Measurements from ENCODE around the gene C6orf141.

The C6orf141 gene

GRCh38 chr6:49540614-49541013 lies 9.9 kb upstream of the C6orf141 start:
- DNase-seq = no peak

DNA sequence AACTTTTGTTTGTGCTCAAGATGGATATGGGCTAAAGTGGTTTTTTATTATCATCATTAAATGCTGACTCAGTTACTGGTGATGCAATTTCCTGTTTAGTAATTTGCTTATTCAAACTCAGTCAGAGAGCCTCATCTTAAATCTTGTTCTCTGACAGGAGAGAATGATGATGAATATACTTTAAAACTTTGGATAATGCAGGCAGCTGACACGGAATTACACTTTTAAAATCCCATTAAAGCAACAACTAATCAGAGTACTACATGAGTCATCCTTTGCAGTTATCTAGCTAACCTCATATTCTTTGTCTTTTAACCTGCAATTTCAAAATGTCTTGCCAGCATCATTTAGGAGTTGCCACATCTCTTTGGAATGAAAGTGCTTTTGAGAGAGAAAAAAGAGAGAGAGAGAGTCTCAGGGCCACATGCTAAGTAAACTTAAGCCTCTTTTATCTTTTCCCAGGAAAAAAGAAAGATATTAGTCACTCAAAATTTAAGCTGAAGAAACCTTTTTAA lies 9.2 kb upstream of the C6orf141 start:
- peak; percentile 86 for DNase-seq

- no peak for DNase-seq
Observed at GRCh38 chr6:49541936-49542335, 8.5 kb upstream of the C6orf141 start.

- DNase-seq = no peak
Observed at GRCh38 chr6:49543087-49543858, 7.2 kb upstream of the C6orf141 start.

DNA sequence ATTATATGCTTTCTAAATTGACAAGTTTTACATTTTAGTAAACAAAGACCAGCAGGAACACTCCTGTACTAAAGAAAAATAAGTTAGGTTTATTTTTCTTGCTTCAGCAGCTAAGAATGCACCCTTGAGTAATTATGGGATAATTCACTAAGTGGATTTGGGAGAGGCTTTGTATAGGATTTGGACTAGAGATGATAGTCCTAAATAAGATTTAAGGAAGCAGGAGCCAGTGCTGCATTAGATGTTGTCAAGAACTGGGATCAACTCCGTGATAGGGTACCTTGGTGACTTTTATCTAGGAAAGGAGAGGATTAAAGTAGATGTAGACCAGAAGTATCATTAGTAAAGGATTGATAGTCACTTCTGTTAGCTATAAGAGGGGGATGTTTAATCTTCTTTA lies 4.1 kb upstream of the C6orf141 start:
- no peak for DNase-seq

DNA sequence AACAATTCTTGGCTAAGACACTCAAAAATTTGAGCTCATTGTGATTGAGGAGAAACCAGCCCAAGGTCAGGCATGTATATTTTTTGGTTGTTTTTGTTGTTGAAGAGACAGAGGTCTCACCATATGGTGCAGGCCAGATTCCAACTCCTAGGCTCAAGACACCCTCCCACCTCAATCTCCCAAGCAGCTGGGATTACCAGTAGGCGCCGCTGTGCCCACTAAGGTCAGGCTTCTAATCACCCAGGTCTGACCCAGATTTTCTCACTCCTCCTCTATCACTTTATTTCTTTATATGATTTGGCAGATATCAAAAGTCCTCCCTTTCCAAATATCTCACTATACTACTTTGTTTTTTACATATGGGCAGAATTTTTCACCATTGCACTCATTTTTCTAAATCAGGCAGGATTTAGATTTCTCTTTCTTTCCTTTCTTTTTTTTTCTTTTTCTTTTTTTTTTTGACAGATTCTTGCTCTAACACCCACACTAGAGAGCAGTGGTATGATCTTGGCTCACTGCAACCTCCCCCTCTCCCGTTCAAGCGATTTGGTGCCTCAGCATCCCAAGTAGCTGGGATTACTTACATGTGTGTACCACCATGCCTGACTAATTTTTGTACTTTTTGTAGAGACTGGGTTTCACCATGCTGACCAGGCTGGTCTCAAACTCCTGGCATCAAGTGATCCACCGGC lies 1.7 kb upstream of the C6orf141 start:
- no peak for DNase-seq

DNA sequence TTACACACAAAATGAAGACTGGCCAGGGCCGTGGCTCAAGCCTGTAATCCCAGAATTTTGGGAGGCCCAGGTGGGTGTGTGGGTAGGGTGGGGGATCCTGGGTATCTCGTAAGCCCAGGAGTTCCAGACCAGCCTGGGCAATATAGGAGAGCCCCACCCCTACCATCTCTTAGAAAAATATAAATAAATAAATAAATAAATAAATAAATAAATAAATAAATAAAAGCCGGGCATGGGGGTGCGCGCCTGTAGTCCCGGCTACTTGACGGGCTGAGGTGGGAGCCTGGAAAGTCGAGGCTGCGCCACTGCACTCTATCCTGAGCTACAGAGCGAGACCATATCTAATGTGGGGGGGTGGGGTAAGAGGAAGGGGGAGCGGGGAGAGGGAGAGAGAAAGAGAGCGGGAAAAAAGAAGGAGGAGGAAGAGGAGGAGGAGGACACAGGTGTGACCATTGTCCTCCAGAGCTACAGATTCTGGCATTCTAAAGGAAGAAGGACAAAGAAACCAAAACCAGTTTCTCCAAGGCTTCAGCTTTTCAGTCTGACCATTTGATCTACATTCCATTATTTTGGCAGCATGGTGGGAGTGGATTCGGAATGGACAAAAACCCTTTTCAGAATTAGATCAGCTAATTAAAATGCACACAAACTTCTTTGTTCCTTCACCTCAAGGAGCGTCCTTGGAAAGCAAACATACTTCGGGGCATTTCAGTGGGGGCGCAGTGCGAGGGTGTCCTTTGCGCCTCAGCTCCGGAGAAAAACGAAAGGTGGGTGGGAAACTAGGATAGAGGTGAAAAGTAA lies 577 bp upstream of the C6orf141 start:
- DNase-seq = no peak

DNA sequence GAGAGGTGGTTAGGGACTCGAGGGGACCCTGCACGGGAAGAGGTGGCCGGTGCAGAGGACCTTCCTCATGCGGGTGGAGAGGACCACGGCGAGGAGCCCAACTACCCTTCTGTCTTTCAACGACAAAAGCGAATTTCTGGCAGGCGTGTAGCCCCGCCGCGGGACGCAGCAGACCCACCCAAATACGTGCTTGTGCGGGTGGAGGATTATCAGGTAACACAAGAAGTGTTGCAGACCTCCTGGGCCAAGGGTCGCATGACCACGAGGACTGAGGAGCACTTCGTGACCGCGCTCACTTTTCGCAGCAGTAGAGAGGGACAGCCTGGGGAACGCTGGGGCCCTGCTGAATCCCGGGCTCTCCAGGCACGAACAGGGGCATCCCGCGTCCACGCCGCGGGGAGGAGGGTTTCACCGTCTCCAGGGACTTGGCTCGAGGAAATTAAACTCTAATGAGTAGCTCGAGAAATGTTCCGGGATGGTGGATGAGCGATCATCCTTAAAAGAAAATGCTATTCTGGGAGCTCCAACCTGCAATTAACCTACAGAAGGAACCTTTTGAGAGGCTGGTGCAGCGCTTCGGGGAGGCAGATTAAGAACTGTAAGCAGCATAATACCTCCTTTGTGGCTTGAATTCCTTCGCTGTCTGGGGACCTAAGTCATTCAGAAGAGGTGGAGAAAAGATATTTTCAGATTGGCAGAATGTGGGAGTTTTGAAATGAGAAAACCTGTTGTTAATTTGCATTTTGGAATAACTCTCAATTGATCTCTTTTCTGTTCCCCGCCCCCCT lies 804 bp downstream of the C6orf141 start:
- peak; percentile 11 for DNase-seq

GRCh38 chr6:49551866-49552129 lies 1.3 kb downstream of the C6orf141 start:
- no peak for DNase-seq

DNA sequence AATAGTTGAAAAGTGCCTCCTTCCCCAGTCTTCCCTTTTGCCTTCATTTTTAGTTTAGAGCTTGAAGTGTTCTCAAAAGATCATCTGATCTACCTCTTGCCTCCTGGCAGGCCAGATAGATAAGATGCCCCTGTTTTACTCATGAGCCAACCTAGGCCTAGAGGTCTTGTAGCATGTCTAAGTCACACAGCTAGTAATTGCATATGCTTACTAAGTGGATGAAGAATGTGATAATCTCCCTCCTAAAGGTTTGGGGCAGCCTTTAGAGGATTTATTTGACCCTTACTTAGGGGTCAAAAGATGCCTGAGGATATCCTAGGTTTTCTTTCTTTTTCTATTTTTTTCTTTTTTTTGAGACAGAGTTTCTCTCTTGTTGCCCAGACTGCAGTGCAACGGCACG lies 2.1 kb downstream of the C6orf141 start:
- DNase-seq = no peak

GRCh38 chr6:49553384-49553783 lies 2.9 kb downstream of the C6orf141 start:
- DNase-seq = peak; percentile 62

GRCh38 chr6:49555951-49556350 lies 5.5 kb downstream of the C6orf141 start:
- no peak for DNase-seq

GRCh38 chr6:49556429-49556837 lies 6.0 kb downstream of the C6orf141 start:
- peak; percentile 66 for DNase-seq

GRCh38 chr6:49557177-49557576 lies 6.7 kb downstream of the C6orf141 start:
- DNase-seq = no peak

DNA sequence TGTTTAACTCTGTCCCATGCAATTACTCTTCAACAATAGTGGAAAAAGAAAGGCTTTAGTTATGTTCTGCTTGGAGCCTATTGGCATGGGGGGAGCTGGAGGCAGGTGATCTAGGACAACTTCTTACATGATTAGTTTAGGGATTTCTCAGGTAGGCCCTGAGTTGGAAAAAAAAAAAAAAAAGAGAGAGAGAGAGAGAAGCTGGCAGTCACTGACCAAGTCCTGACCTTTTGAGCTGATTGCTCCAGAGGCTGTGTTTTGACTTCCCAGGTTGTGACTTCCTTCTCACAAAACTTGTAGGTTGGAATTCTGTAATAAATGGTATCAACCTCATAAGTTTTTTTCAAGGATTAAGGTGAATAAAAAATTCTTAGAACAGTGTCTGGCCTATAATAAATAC lies 7.8 kb downstream of the C6orf141 start:
- no peak for DNase-seq

GRCh38 chr6:49563006-49563886 lies 12.8 kb downstream of the C6orf141 start:
- no peak for DNase-seq

GRCh38 chr6:49564552-49564951 lies 14.1 kb downstream of the C6orf141 start:
- no peak for DNase-seq

GRCh38 chr6:49565261-49565660 lies 14.8 kb downstream of the C6orf141 start:
- DNase-seq = no peak

GRCh38 chr6:49565855-49566254 lies 15.4 kb downstream of the C6orf141 start:
- no peak for DNase-seq

DNA sequence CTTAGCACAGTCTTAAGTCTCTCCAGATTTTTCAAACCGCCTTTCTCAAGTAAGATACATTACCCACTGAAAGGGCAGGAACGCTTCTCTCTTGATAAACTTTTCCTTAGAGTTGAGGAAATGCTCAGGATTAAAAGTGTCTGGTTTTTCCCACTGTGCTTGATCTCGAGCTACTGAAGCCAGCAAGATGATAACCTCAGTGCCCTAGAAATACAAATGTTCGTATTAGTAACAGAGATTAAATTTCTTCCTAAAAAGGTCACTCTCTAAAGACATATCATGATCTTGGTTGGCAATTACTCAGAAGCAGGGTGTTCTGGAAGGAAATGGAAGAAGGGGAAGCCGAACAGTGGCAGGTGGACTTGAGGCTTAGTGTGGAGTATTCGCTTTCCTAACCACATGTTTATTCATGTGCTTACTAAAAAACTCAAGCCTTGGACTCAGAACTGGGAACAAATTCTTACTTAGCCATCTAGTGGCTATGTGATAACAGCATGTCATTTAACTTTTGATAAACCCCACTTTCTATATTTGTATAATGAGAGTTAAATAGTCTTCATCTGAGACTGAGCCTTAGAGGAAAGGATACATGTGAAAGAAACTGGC lies 20.1 kb downstream of the C6orf141 start:
- no peak for DNase-seq

DNA sequence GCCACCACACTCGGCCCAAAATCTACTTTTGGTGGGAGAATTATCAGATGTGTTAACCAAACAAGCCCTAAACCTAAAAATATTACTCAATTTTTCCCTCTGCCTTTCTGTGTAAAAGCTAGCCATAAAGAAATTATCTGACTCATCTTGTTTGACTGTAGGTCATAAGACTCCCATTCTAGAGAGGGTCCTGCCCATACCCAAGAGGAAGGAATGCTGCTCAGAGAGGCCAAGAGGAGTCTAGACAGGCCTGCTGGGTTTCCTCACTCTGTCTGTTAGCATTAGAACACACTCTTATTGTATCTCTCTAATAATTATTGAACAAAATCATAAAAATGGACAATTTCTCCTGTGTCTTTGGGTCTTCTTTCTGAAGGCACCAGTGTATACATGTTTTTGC lies 26.1 kb downstream of the C6orf141 start:
- no peak for DNase-seq
